Trophoblast cell (in vitro differentiated cells and primary cell): ENCODE data around the gene CCDC28B.

ENCODE experiments used
- DNase-seq, 2 donors: peaks; one replicate each; pipeline ENCODE4 v3.0.0-alpha.2; 2016
- H2AFZ ChIP-seq: 2 replicates; pipeline ENCODE4 v1.6.1; 2013; ENCODE audit warnings: low read length, moderate library complexity, mild to moderate bottlenecking; ENCODE audit not compliant: insufficient read depth, poor library complexity
- H2AK5ac ChIP-seq: 2 replicates; pipeline ENCODE4 v1.6.1; 2013; ENCODE audit warnings: mild to moderate bottlenecking, low read length
- H2BK120ac ChIP-seq: 2 replicates; pipeline ENCODE4 v1.6.1; 2013; ENCODE audit warnings: low read length, mild to moderate bottlenecking, moderate library complexity; ENCODE audit not compliant: insufficient read depth, poor library complexity
- H2BK12ac ChIP-seq: 2 replicates; pipeline ENCODE4 v1.6.1; 2013; ENCODE audit warnings: mild to moderate bottlenecking, low read length, moderate library complexity
- H2BK5ac ChIP-seq: 2 replicates; pipeline ENCODE4 v1.6.1; 2013; ENCODE audit warnings: low read length, low read depth, moderate library complexity, mild to moderate bottlenecking; ENCODE audit not compliant: poor library complexity
- H3K14ac ChIP-seq: 2 replicates; pipeline ENCODE4 v1.6.1; 2013; ENCODE audit warnings: mild to moderate bottlenecking, low read length
- H3K18ac ChIP-seq: 2 replicates; pipeline ENCODE4 v1.6.1; 2013; ENCODE audit warnings: mild to moderate bottlenecking, low read length
- H3K23ac ChIP-seq: 2 replicates; pipeline ENCODE4 v1.6.1; 2013; ENCODE audit warnings: low read length
- H3K27ac ChIP-seq: 2 replicates; pipeline ENCODE4 v1.5.1; 2013; ENCODE audit warnings: low read depth, mild to moderate bottlenecking, inconsistent platforms, low read length, moderate library complexity
- H3K27me3 ChIP-seq: 2 replicates; pipeline ENCODE4 v1.6.1; 2013; ENCODE audit warnings: inconsistent platforms, mild to moderate bottlenecking, low read length, moderate library complexity; ENCODE audit not compliant: insufficient read depth
- H3K36me3 ChIP-seq, 2 experiments: 1 replicate in 1 of 2; 2 replicates in 1 of 2; pipeline ENCODE4 v1.6.1; 2013; ENCODE audit warnings: low read length in 2 of 2, mild to moderate bottlenecking in 2 of 2, moderate library complexity in 1 of 2; ENCODE audit not compliant: insufficient read depth in 2 of 2, control insufficient read depth in 1 of 2
- H3K4ac ChIP-seq: 2 replicates; pipeline ENCODE4 v1.6.1; 2013; ENCODE audit warnings: low read depth, mild to moderate bottlenecking, low read length, moderate library complexity
- H3K4me1 ChIP-seq, 2 experiments: 1 replicate in 1 of 2; 2 replicates in 1 of 2; pipeline ENCODE4 v1.6.1; 2013; ENCODE audit warnings: low read length in 2 of 2, mild to moderate bottlenecking in 2 of 2, moderate library complexity in 1 of 2; ENCODE audit not compliant: insufficient read depth in 2 of 2, control insufficient read depth in 1 of 2
- H3K4me2 ChIP-seq: 2 replicates; pipeline ENCODE4 v1.6.1; 2013; ENCODE audit warnings: inconsistent platforms, mild to moderate bottlenecking, low read length, moderate library complexity
- H3K4me3 ChIP-seq: 2 replicates; pipeline ENCODE4 v1.5.1; 2013; ENCODE audit warnings: mild to moderate bottlenecking, low read depth, low read length, inconsistent platforms
- H3K79me1 ChIP-seq: one replicate; pipeline ENCODE4 v1.6.1; 2013; ENCODE audit warnings: low read length
- H3K79me2 ChIP-seq: 2 replicates; pipeline ENCODE4 v1.6.1; 2013; ENCODE audit warnings: low read length, mild to moderate bottlenecking; ENCODE audit not compliant: control insufficient read depth, insufficient read depth, poor library complexity
- H3K9ac ChIP-seq: 2 replicates; pipeline ENCODE4 v1.6.1; 2013; ENCODE audit warnings: mild to moderate bottlenecking, low read length
- H3K9me3 ChIP-seq: 2 replicates; pipeline ENCODE4 v1.6.1; 2013; ENCODE audit warnings: low read depth, mild to moderate bottlenecking, control low read depth, inconsistent platforms, low read length; ENCODE audit not compliant: insufficient read depth
- H4K12ac ChIP-seq: 2 replicates; pipeline ENCODE4 v1.6.1; 2013; ENCODE audit warnings: low read depth, mild to moderate bottlenecking, low read length, moderate library complexity
- H4K8ac ChIP-seq: 2 replicates; pipeline ENCODE4 v1.6.1; 2013; ENCODE audit warnings: low read depth, mild to moderate bottlenecking, low read length, moderate library complexity
- H4K91ac ChIP-seq: one replicate; pipeline ENCODE4 v1.6.1; 2013; ENCODE audit warnings: low read depth, mild to moderate bottlenecking, low read length, moderate library complexity
- WGBS: extraction: QIAGEN DNeasy Blood & Tissue Kit; methylation state at CpG from one replicate; pipeline ENCODE4 v1.1.7; 2013; ENCODE audit warnings: missing lambda C conversion rate; ENCODE audit not compliant: insufficient read length, insufficient coverage; ENCODE audit errors: extremely low coverage; 5-methylcytosine and 5-hydroxymethylcytosine counted together

Gene CCDC28B

DNA sequence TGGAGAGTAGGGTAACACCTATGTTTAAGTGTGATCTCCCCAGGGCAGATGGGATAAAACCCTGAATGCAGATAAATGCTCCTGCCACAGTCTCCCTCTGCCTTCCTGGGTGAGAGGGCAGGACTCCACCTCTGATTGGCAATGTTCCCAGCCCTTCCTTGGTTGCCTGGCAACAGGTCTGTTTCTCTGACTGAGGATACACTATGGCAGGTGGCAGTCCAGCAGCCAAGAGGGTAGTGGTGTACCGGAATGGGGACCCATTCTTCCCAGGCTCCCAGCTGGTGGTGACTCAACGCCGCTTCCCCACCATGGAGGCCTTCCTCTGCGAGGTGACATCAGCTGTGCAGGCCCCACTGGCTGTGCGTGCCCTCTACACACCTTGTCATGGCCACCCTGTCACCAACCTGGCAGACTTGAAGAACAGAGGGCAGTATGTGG, 8.5 kb downstream of the CCDC28B start, which contains the start of gene DCDC2B:
TSS of gene DCDC2B (plus strand) at position 199 of the 438 bp plus-strand sequence. CDS start at position 204, 5 bp downstream.
- H2AK5ac ChIP-seq: no peak within 1 kb of the TSS
- H3K14ac ChIP-seq: no peak within 1 kb of the TSS
- no peak within 1 kb of the TSS for H3K23ac ChIP-seq
- no peak within 1 kb of the TSS for H3K4ac ChIP-seq
- H2BK120ac ChIP-seq: no peak within 1 kb of the TSS
- H3K4me3 ChIP-seq: no peak within 1 kb of the TSS
- WGBS: no CpG with 5 or more reads among the region's 5 CpGs
- no peak within 1 kb of the TSS for H3K4me2 ChIP-seq
- no peak within 1 kb of the TSS for H3K18ac ChIP-seq
- H3K27me3 ChIP-seq: no peaks in the 10 kb centered on the region
- no peak within 1 kb of the TSS for H4K12ac ChIP-seq
- H2AFZ ChIP-seq: no peak within 1 kb of the TSS
- H3K79me1 ChIP-seq: peaks cover 8% of the 10 kb centered on the region
- peaks cover 4% of the 10 kb centered on the region for H3K79me2 ChIP-seq
- H4K91ac ChIP-seq: no peak within 1 kb of the TSS
- DNase-seq: peak; percentile 63 to 69
- H3K36me3 ChIP-seq: peaks cover 3 to 8% of the 10 kb centered on the region in 2 experiments
- H2BK5ac ChIP-seq: no peak within 1 kb of the TSS
- no peak within 1 kb of the TSS for H3K9ac ChIP-seq
- H3K4me1 ChIP-seq: peaks cover 10 to 13% of the 10 kb centered on the region in 2 experiments
- no peak within 1 kb of the TSS for H4K8ac ChIP-seq
- no peak within 1 kb of the TSS for H2BK12ac ChIP-seq
- H3K9me3 ChIP-seq: no peaks in the 10 kb centered on the region
- no peak within 1 kb of the TSS for H3K27ac ChIP-seq

GRCh38 chr1:32215629-32216480, 15.5 kb downstream of the CCDC28B start:
- no peaks in the 10 kb centered on the region for H3K79me1 ChIP-seq
- no peak overlapping the region for H3K23ac ChIP-seq
- no peak overlapping the region for H4K8ac ChIP-seq
- H2AFZ ChIP-seq: no peak overlapping the region
- H3K4me1 ChIP-seq: peaks cover 0 to 2% of the 10 kb centered on the region in 2 experiments
- H3K14ac ChIP-seq: no peak overlapping the region
- DNase-seq: peak; percentile 43 to 82
- H3K18ac ChIP-seq: no peak overlapping the region
- H4K12ac ChIP-seq: no peak overlapping the region
- no peak overlapping the region for H3K27ac ChIP-seq
- no CpG with 5 or more reads among the region's 10 CpGs for WGBS
- H3K4me2 ChIP-seq: no peak overlapping the region
- no peak overlapping the region for H2BK12ac ChIP-seq
- no peaks in the 10 kb centered on the region for H3K79me2 ChIP-seq
- H3K4ac ChIP-seq: no peak overlapping the region
- peaks cover 23 to 28% of the 10 kb centered on the region in 2 experiments for H3K36me3 ChIP-seq
- H2BK5ac ChIP-seq: no peak overlapping the region
- no peak overlapping the region for H2BK120ac ChIP-seq
- no peaks in the 10 kb centered on the region for H3K9me3 ChIP-seq
- no peak overlapping the region for H4K91ac ChIP-seq
- H2AK5ac ChIP-seq: no peak overlapping the region
- H3K4me3 ChIP-seq: no peak overlapping the region
- H3K9ac ChIP-seq: no peak overlapping the region
- no peaks in the 10 kb centered on the region for H3K27me3 ChIP-seq

- Histone ChIP-seq H3K4me1 (peaks cover 5 to 7% of the 10 kb centered on the region in 2 experiments), H4K91ac (no peak overlapping the region), H3K9me3 (no peaks in the 10 kb centered on the region), H2BK5ac (no peak overlapping the region), H3K79me1 (no peaks in the 10 kb centered on the region), H2AK5ac (no peak overlapping the region), H3K79me2 (no peaks in the 10 kb centered on the region), H4K12ac (no peak overlapping the region), H3K14ac (no peak overlapping the region), H3K9ac (no peak overlapping the region), H3K18ac (no peak overlapping the region), H3K4me2 (no peak overlapping the region), H3K4me3 (no peak overlapping the region), H2AFZ (no peak overlapping the region), H3K36me3 (peaks cover 23 to 28% of the 10 kb centered on the region in 2 experiments), H3K27ac (no peak overlapping the region), H3K23ac (no peak overlapping the region), H4K8ac (no peak overlapping the region), H2BK12ac (no peak overlapping the region), H3K4ac (no peak overlapping the region), H2BK120ac (no peak overlapping the region), H3K27me3 (no peaks in the 10 kb centered on the region)
- WGBS: no CpG with 5 or more reads among the region's 5 CpGs
- DNase-seq: no peak
Observed at GRCh38 chr1:32216566-32216965, 16.2 kb downstream of the CCDC28B start.

DNA sequence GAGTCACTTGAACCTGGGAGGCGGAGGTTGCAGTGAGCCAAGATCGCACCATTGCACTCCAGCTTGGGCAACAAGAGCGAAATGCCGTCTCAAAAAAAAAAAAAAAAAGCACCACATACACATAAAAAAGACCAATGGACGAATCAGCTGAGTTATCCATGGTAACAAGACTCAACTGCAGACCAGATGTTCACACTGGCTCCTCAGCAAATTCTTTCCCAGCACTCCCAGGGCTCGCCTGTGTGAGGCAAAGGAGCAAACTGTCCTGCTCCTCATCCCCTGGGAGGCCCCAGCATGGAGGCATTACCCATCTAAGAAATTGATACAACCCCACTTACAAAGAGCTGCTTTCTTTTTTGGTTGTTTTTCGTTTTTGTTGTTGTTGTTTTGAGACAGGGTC, 18.6 kb downstream of the CCDC28B start:
- Histone ChIP-seq H4K91ac (no peak overlapping the region), H4K8ac (no peak overlapping the region), H2AFZ (no peak overlapping the region), H3K4me2 (no peak overlapping the region), H3K18ac (no peak overlapping the region), H4K12ac (no peak overlapping the region), H3K4me1 (peaks cover 7% of the 10 kb centered on the region in 2 experiments), H3K36me3 (peaks cover 24 to 33% of the 10 kb centered on the region in 2 experiments), H3K14ac (no peak overlapping the region), H3K23ac (no peak overlapping the region), H3K79me2 (peaks cover 11% of the 10 kb centered on the region), H2BK5ac (no peak overlapping the region), H2BK12ac (no peak overlapping the region), H2BK120ac (no peak overlapping the region), H3K27ac (no peak overlapping the region), H3K9ac (no peak overlapping the region), H3K4ac (no peak overlapping the region), H2AK5ac (no peak overlapping the region), H3K27me3 (no peaks in the 10 kb centered on the region), H3K9me3 (peaks cover 1% of the 10 kb centered on the region), H3K79me1 (peaks cover 9% of the 10 kb centered on the region), H3K4me3 (no peak overlapping the region)
- no CpG with 5 or more reads among the region's 7 CpGs for WGBS
- DNase-seq: no peak
